Stimulated activated CD4-positive, alpha-beta T cell treated with anti-CD3 and anti-CD28 coated beads, TNF-alpha, amount 100 ng/mL, for 4 hours (primary cell): ENCODE measurements around the gene PHLDB3.

Source experiments
- DNase-seq, 3 experiments: peaks; one replicate each; pipeline ENCODE4 v3.0.0-alpha.2; 2020; ENCODE audit warnings: low read depth in 3 of 3

PHLDB3 gene

DNA sequence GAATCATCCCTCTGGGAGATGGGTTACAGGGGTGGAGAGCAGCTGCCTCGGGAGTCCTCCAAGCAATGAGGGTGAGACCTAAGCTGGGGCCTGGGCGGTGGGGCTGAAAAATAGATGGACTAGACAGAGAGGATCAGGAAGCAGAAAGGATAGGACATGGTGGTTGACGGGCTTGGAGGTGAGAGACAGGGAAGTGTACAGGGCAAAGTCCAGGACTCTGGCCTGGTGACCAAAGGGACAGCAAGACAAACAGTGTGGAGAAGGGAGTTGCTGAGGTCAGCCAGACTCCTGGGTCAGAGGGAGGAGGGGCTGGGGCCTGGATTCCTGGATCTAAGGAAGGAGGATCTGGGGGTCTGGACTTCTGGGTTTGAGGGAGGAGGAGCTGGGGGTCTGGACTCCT lies 5.5 kb downstream of the PHLDB3 start:
- DNase-seq: no peak

DNA sequence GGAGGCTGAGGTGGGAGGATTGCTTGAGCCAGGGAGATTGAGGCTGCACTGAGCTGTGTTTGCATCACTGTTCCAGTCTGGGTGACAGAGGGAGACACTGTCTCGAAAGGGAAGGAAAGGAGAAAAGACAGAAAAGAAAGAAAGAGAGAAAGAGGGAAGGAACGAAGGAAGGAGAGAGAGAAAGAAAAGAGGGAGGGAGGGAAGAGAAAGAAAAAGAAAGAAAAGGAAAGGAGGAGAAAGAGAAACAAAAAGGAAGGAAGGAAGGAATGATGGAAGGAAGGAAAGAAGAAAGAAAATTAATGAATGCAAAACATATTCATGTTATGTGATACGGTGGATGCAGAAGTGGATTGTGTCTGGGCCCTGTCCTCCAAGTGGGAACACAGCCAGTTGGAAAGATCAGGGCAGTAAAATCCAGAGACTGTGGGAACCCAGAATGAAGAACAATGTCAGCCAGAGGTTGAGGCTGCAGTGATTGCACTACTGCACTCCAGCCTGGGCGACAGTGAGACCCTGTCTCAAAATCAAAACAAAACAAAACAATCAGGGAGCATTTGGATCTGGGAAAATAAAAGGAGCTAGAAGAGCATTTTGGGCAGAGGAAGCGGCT lies 6.2 kb downstream of the PHLDB3 start:
- no peak for DNase-seq

DNA sequence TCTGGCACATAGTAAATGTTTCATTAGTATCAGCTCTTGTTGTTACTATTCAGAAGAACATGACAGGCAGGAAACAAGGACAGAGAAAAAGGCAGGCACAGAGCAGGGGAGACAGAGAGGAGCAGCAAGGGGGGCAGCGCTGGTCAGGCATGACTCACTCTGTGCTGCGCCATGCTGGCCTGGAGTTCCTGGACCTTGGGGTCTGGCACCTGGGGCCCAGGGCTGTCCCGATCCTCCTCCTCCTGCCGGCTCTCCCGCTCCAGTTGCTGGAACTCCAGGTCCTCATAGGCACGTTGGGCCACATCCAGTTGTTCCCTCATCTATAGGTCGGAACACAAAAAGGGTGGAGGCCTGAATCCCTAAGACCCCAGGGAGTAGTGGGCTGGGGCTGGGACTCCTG lies 7.6 kb downstream of the PHLDB3 start:
- DNase-seq: no peak

DNA sequence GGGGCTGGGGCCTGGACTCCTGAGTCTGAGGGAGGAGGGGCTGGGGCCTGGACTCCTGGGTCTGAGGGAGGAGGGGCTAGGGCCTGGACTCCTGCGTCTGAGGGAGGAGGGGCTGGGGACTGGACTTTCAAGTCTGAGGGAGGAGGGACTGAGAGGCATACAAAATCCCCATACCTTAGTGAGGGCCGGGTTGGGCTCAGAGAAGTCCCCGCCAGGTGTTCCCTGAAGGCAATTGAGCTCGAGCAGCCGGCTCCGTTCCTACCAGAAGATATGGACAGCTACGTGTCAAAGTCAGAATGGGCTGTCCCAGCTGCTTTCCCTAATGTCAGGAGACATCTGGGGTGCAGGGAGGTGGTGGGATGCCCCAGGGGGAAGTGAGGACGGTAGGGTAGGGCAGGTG lies 9.5 kb downstream of the PHLDB3 start:
- no peak for DNase-seq

DNA sequence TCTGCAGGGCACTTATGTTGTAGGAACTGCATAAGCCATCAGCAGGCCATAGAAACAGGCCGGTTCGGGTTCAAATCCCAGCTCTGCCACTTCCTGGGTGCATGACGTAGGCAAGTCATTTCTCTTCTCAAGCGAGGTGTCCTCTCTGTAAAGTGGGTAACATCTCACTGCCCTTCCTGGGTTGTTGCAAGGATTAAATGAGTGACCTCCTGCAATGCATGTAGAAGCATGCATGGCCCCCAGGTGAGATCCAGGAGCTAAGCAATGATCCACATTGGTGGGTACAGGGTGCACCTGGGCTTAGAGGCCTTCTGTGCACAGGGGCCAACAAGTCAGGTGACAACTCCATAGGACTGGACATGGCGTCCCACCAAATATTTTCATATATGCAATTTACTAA lies 13.8 kb downstream of the PHLDB3 start:
- no peak for DNase-seq

DNA sequence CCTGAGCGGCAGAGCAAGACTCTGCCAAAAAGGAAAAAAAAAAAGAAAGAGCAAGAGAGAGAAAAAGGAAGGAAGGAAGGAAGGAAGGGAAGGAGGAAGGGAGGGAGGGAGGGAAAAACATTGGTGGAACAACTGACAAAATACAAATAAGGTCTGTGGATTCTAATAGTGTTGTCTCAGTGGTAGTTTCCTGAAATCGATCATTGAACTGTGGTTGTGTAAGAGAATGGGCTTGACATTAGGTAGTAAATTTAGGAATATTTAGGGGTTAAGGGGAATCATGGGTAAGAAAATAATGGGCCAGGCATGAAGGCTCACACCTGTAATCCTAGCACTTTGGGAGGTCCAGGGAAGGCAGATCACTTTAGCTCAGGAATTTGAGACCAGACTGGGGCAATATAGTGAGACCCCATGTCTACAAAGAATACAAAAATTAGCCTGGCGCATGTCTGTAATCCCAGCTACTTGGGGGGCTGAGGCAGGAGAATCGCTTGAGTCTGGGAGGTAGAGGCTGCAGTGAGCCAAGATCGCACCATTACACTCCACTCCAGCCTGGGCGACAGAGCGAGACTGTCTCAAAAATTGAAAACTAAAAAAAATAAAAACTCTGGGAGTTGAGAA lies 14.5 kb downstream of the PHLDB3 start:
- no peak for DNase-seq

DNA sequence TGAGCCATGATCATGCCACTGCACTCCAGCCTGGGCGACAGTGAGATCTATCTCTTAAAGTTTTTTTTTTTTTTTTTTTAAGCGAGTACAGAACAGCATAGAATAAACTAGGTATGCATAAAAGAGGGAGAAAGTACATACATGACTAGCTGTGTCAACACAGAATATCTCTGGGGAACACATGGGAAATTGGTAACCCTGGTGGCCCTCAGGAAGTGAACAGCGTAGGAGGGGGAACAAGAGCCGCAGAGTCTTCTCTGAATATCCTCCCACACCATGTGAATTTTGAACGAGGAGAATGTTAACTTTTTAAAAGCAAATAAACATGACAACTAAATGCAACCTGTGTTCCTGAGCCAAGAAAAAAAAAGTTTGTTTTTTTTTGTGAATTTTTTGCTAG lies 15.2 kb downstream of the PHLDB3 start:
- DNase-seq: no peak

DNA sequence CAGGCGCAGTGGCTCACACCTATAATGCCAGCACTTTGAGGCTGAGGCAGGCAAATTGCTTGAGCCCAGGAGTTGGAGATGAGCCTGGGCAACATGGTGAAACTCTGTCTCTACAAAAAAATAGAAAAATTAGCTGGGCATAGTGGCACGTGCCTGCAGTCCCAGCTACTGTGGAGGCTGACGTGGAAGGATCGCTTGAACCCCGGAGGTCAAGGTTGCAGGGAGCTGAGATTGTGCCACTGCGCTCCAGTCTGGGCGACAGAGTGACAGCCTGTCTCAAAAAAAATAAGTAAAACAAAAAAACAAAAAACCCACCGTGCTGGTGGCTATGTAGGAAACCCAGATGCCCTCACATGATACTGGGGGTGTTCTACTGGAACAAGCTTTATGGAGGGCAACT lies 16.4 kb downstream of the PHLDB3 start:
- no peak for DNase-seq

DNA sequence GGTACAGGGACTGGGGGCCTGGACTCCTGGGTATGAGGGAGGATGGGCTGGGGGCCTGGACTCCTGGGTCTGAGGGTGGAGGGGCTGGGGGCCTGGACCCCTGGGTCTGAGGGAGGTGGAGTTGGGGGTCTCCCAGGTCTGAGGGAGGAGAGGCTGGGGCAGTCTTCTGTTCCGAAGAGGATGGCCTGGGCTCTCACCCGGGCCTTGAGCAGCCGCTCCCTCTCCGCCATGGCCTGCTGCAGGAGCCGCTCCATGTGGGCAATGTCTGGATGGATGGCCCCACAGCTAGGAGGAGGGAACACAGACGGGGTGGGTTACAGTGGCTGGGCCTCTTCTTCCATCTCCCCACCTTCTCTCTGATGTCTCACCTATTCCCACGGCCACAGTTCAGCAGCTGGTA lies 18.1 kb downstream of the PHLDB3 start:
- no peak for DNase-seq

DNA sequence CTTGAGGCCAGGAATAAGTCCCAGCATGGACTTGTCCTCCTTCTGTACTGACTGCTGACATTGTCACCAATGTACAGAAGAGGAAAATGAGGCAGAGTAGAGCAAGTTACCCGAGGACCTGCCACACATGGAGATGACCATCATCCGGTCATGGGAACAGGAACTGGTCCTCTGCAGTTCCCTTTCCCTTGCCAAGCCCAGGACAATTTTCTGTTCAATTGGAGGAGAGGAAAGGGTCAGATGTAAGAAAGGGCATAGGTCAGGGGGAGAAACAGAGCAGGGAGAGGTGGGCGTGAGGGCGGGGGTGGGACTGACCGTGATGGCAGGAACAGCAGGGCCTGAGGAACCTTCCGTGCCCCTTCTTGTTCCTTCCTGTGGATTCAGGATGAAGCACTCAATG lies 18.6 kb downstream of the PHLDB3 start:
- no peak for DNase-seq

DNA sequence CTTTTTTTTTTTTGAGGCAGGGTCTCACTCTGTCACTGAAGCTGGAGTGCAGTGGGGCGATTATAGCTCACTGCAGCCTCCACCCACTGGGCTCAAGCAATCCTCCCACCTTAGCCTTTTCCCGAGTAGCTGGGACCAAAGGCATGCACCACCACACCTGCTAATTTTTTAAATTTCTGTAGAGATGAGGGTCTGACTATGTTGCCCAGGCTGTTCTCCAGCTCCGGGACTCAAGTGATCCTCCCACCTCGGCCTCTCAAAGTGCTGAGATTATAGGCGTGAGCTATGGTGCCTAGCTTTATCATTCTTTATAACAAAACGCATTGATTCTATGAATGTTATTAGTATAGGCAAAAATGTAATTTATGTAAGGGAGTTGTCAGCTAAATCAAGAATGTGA lies 21.3 kb downstream of the PHLDB3 start:
- DNase-seq: no peak

DNA sequence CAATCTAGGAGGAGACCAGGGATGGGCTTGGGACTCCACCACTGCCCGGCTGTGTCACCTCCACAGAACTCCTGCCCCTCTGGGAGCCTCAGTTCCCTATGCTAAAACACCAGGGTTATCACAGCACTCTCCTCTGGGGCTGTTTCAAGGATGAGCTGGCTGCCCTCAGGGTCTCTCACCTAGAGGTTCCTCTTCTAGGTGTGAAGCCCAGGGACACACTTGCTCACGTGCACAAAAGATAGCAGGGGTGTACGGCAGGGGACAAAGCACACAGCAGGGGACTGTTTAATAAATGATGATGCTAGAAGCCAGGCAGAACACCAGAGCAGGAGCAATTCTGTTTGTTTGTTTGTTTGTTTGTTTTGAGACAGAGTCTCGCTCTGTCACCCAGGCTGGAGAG lies 22.4 kb downstream of the PHLDB3 start:
- DNase-seq: no peak

DNA sequence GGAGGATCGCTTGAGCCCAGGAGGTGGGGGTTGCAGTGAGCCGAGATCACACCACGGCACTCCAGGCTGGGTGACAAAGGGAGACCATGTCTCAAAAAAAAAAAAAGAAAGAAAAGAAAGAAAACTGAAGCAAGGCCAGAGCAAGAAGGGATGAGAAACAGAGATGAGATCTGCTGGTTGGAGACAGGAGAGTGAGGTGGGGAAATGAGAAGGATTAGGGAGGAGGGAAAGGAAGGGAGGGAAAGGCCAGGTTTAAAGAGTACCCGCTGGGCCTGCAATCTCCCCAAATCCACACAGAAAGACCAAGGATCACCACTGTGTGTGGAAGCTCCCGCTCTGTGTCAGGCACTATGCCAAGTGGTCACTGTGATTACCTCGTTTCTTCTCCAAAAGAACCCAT lies 22.8 kb downstream of the PHLDB3 start:
- DNase-seq: no peak

DNA sequence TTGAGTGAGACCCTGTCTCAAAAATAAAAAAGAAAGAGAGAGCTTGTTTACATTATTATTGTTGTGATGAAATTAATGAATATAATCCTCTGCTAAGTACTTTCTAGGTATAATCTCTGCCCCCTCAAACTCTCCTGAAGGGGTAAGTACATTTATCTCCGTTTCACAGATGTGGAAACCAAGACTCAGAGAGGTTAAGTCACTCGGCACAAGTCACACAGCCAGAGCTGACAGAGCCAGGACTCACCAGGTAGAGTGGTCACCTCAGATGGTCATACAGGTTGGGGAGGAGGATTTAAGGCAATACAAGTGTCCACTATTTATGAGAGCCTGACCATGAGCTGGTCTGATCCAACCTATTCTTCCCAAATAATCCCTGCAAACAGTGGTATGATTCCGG lies 24.0 kb downstream of the PHLDB3 start:
- no peak for DNase-seq

DNA sequence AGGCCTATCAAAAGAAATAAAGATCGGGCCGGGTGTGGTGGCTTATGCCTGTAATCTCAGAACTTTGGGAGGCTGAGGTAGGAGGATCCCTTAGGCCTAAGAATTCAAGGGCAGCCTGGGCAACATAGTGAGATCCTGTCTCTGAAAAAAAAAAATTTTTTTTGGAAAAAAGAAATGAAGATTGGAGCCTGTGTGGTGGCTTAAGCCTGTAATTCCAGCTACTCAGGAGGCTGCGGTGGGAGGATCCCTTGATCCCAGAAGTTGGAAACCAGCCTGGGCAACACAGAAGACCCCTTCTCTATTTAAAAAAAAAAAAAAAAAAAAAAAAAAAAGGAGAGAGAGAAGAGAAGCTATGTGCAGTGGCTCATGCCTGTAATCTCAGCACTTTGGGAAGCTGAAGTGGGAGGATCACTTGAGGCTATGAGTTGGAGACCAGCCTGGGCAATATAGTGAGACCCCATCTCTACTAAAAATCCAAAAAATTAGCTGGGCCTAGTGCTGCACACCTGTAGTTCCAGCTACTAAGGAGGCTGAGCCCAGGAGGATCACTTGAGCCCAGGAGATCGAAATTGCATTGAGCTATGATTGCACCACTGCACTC lies 24.5 kb downstream of the PHLDB3 start:
- DNase-seq: no peak

DNA sequence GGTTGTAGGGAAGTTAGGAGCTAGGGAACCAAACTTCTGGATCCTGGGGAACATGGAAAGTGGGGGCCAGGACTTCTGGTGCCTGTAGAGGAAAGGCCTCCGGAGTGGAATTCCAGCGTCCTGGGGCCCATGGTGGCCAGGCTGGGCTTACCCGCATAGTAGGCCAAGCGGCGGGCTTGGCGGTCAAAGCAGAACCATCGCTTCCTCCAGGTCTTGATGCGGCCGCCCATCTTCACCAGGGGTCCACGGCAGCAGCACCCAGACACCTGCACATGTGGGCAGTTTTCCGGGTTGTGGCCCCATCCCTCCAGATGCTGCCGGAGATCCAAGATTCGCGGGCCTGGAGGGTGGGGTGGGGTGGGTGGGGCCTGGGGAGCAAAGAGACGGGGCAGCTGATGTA lies 25.3 kb downstream of the PHLDB3 start:
- no peak for DNase-seq

DNA sequence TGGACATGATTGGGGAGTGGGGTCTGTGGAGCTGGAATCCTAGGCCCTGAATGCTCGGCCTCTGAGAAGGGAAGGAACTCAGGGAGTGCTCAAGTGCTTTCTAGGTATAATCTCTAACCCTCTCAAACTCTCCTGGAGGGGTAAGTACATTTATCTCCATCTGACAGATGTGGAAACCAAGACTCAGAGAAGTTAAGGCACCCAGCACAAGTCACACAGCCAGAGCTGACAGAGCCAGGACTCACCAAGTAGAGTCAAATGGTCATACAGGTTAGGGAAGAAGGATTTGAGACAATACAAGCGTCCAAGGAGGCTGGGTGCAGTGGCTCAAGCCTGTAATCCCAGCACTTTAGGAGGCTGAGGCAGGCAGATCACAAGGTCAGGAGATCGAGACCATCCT lies 26.2 kb downstream of the PHLDB3 start:
- no peak for DNase-seq

DNA sequence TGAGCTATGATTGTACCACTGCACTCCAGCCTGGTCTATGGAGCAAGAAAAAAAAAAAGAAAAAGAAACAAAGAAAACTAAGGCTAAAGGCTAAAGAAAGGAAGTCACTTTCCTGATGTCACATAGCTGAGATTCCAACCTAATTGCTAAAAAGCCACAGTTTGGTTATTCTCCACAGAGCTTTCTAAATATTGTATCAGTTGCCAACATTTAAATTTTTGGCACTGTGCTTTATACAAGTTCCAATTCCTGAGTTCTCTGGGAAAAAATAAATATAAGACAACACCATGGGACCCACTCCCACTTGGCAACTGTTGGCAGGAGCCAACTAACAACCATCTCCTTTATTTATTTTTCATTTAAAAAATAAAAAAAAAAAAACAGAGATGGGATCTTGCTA lies 27.9 kb downstream of the PHLDB3 start:
- DNase-seq: no peak

DNA sequence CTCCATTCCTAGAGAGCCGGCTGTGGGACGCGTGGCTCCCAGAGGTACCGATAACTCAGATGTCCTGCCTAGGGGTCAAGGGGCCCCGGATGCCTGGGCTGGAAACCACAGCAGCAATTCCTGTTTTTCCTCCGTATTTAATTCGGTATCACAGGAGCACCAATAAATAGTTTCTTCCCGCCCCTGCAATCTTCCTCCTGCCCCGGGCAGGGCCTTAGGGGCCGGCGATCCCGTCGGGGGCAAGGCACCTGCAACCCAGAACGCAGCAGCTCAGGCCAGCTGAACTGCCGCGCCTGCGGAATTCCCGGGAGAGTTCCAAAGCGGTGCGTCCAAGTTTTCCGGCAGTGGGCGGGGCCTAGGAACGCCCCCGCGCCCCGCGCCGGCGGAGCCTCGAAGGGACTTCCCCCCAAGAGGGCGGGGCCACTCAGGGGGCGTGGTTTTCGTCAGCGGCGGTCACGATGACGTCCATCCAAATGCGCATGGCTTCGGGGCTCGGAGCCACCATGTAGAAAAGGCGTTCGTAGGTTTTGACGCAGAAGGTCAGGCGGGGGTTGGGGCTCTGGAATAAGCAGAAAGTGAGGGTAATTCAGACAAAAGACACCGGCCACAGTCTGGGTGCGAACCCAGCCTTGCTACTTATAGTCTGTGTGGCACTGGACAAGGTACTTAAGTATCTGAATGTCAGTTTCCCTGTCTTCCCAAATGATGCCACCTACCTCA lies 29.4 kb downstream of the PHLDB3 start:
- DNase-seq: peak; percentile 92 to 98 (median 93)

DNA sequence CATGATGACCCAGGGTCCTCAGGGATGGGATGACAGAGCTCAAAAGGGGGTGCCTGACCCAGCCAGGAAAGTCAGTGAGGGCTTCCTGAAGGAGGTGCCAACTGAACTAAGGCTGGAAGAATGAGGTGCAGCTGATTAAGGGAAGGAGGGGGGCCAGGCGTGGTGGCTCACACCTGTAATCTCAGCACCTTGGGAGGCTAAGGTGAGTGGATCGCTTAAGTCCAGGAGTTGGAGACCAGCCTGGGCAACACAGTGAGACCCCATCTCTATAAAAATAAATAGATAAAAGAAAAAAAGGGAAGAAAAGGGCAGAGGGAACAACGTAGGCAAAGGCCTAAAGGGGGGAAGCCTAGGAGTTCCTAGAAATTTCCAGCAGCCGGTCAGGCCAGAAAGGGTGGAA lies 30.1 kb downstream of the PHLDB3 start:
- DNase-seq: no peak

DNA sequence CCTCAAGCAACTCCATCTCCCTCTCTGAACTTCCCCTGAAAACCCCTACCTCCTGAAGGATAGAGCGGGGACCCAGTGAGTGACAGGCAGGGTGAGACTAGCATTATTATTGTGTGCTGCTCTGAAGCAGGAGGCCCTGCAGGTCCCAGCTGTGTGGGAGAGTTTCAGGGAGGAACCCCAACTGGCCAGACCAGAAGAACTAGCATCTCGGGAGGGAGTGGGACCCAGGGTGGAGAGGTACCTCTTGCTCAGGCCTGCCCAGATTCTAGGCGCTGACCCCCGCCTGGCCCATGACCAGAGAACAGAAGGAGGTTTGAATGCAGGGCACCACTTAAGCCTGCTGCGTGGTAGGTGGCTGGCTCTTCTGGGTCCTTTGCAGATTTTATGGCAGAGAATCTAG lies 33.5 kb downstream of the PHLDB3 start:
- no peak for DNase-seq

DNA sequence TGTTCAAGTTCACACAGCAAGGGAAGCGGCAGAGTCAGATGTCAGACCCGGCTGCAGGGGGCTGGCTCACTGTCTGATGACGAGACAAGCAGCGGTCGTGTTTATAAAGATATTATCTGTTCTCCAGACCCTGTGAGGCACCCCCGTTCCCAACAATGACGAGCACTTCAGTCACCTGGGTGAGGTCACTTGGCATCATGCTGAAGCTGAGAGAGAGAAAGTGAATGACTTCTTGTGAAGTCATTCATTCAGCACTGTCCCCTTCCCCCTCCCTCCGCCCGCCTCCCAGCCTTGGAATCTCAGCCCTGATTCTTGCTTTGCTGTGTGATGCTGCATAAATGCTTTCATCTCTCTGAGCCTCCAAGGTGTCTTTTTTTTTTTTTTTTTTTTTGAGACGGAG lies 34.3 kb downstream of the PHLDB3 start:
- DNase-seq: peak in 2 of 3 experiments; percentile 38 to 51

DNA sequence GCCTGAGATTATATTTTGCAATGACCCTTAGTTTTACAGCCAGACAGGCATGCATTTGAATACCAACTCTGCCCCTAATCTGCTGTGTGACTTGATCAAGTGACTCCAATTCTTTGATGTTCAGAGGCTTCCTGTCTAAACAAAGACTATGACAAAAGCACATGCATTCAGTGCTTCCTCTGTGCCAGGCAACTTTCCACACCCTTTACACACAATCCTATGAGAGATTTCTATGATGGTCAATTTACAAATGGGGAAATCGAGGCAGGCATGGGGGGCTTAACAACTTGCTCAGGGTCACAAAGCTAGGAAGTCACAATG lies 35.4 kb downstream of the PHLDB3 start:
- no peak for DNase-seq
